Cardiac fibroblast (primary cell): Measurements from ENCODE around the gene ZBTB8OS.
A peak's percentile ranks its signal among the peaks of the same experiment; 100 is the strongest.

Experiments used
- DNase-seq, 2 donors: peaks; one replicate each; pipeline versions ENCODE4 v3.0.0 to v3.0.0-alpha.2; 2010; ENCODE audit warnings: low read depth in 2 of 2
- H3K4me3 ChIP-seq, 2 donors: replicated peaks in 1 of 2; 1 replicate in 1 of 2; 2 replicates in 1 of 2; pipeline ENCODE4 v1.5.1; 2011; ENCODE audit warnings: low read depth in 2 of 2, low read length in 2 of 2, mild to moderate bottlenecking in 2 of 2, moderate library complexity in 1 of 2
- CTCF ChIP-seq: IDR thresholded peaks from one replicate; pipeline ENCODE4 v1.5.1; 2011; ENCODE audit warnings: low read depth, mild to moderate bottlenecking, low read length, inconsistent platforms

Gene ZBTB8OS

GRCh38 chr1:32619701-32620485, 30.5 kb downstream of the ZBTB8OS start:
- H3K4me3 ChIP-seq = no peak overlapping the region
- DNase-seq = peak; percentile 46 to 55
- peak; percentile 10 for TF ChIP-seq CTCF

- H3K4me3 ChIP-seq = no peak overlapping the region
- peak in 1 of 2 donors; percentile 23 for DNase-seq
- no peak for TF ChIP-seq CTCF
Observed at GRCh38 chr1:32618673-32619221, 31.6 kb downstream of the ZBTB8OS start.

- DNase-seq = no peak
- no peak for TF ChIP-seq CTCF
- no peak overlapping the region for H3K4me3 ChIP-seq
Observed at GRCh38 chr1:32613472-32613871, 36.9 kb downstream of the ZBTB8OS start.

GRCh38 chr1:32612189-32612881, 38.0 kb downstream of the ZBTB8OS start:
- peak overlapping the region; percentile 54 to 60 for H3K4me3 ChIP-seq
- peak; percentile 27 for TF ChIP-seq CTCF
- DNase-seq = peak; percentile 76 to 78

GRCh38 chr1:32611859-32612188, 38.5 kb downstream of the ZBTB8OS start:
- TF ChIP-seq CTCF = no peak
- DNase-seq = no peak
- peak overlapping the region; percentile 54 to 60 for H3K4me3 ChIP-seq

- H3K4me3 ChIP-seq = no peak overlapping the region
- DNase-seq = no peak
- TF ChIP-seq CTCF = no peak
Observed at GRCh38 chr1:32609180-32609579, 41.2 kb downstream of the ZBTB8OS start.
